ENCODE measurements around the gene NFXL1.

DNA sequence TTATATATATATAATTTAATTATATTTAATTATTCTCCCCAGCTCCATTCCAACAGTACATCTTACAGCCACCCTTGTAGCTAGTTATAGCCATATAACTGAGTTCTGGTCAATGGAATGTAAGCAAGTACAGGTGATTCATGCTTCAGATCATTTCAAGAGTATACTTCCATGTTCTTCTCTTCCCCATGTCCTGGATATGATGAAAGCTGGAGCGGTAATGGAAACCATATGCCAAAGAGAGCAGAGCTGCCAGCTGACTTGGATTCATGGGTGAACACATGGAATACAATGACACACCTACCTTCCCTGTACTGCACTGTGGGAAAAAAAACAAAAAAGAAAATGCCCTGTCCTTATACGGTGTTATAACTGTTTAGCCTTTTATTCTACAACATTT, 59.0 kb downstream of the NFXL1 start:
- TF ChIP-seq CTCF (IDR thresholded peaks at IDR 0.05), result no peak
- TF ChIP-seq POLR2A (IDR thresholded peaks at IDR 0.05), result no peak
